HepG2 (cell line): ENCODE data around the gene STK24. TPM values are rescaled to one million over a fixed set of nuclear protein-coding genes. Genes with fewer than 3 reads are reported as not detected.

Source experiments
- ATAC-seq: fragments of 200-7000 bp; cut with Tn5 transposase; 3 replicates; pipeline ENCODE4 v1.9.1; 2020; ENCODE audit warnings: mild to moderate bottlenecking, moderate library complexity
- BruUV-seq: library from RNA; stranded (reverse); fragments of 400-500 nt; replicated peaks from 2 replicates; lab custom pipeline; 2021; lab: Mats Ljungman, UMichigan
- CTCF ChIA-PET: fragments of 300-600 bp; formaldehyde crosslinking; extraction: SDS; loops from one replicate; lab custom pipeline; 2021; ENCODE audit warnings: low total read pairs, inconsistent platforms, low intra/inter-chr PET ratio; lab: Yijun Ruan, JAX
- POLR2A ChIA-PET: fragments of 350-600 bp; sonication (Branson Sonifier 250); formaldehyde crosslinking; loops from one replicate; lab custom pipeline; 2020; ENCODE audit warnings: antibody characterized with exemption, inconsistent platforms; lab: Yijun Ruan, JAX
- DNase-seq: peaks from one replicate; pipeline ENCODE4 v3.0.0-alpha.2; 2015; ENCODE audit warnings: low spot score
- FAIRE-seq: peaks from 3 replicates; lab custom pipeline; 2011; peaks lifted over from hg19 to GRCh38; lab: Jason Lieb, UNC
- H2AFZ ChIP-seq: one replicate; pipeline ENCODE4 v1.6.1; 2011; ENCODE audit warnings: low read length, inconsistent platforms
- H3K27ac ChIP-seq: fragments of 300-600 bp; 3 replicates; pipeline ENCODE4 v1.8.0; 2011; ENCODE audit warnings: mixed run types, mild to moderate bottlenecking, mixed read lengths, low read length, inconsistent platforms; ENCODE audit not compliant: insufficient read depth; ENCODE audit errors: extremely low read length
- H3K27me3 ChIP-seq, 2 experiments: fragments of 200-600 bp in 1 of 2; 2 replicates in 1 of 2; 3 replicates in 1 of 2; pipeline versions ENCODE4 v1.6.0 to v1.8.0; 2011; ENCODE audit warnings: low read length in 2 of 2, mild to moderate bottlenecking in 2 of 2, moderate library complexity in 2 of 2, inconsistent platforms in 1 of 2; ENCODE audit not compliant: insufficient read depth in 2 of 2, control insufficient read depth in 1 of 2
- H3K36me3 ChIP-seq, 2 experiments: fragments of 200-600 bp in 1 of 2; replicated peaks in 1 of 2; 2 replicates in 1 of 2; 3 replicates in 1 of 2; pipeline versions ENCODE4 v1.5.1 to v1.8.0; 2011; ENCODE audit warnings: low read length in 2 of 2, inconsistent platforms in 1 of 2; ENCODE audit not compliant: insufficient read depth in 2 of 2, control insufficient read depth in 1 of 2
- H3K4me1 ChIP-seq: 2 replicates; pipeline ENCODE4 v1.5.1; 2012; ENCODE audit warnings: low read length, inconsistent platforms; ENCODE audit not compliant: insufficient read depth
- H3K4me2 ChIP-seq: 2 replicates; pipeline ENCODE4 v1.6.0; 2011; ENCODE audit warnings: low read depth, low read length, inconsistent platforms
- H3K4me3 ChIP-seq, 3 experiments: fragments of 200-600 bp in 1 of 3; sonication (generic), shearing (Covaris generic) in 1 of 3; replicated peaks in 1 of 3; 2 replicates each; pipeline ENCODE4 v1.5.1; 2011 to 2016; ENCODE audit warnings: low read length in 3 of 3, inconsistent platforms in 2 of 3, low read depth in 2 of 3, mild to moderate bottlenecking in 2 of 3, control low read depth in 1 of 3, mixed read lengths in 1 of 3; ENCODE audit not compliant: insufficient read depth in 1 of 3
- H3K79me2 ChIP-seq: one replicate; pipeline ENCODE4 v1.6.1; 2011; ENCODE audit warnings: low read length, inconsistent platforms; ENCODE audit not compliant: insufficient read depth
- H3K9ac ChIP-seq: 2 replicates; pipeline ENCODE4 v1.6.0; 2011; ENCODE audit warnings: mild to moderate bottlenecking, low read depth, low read length, inconsistent platforms; ENCODE audit not compliant: insufficient read depth
- H3K9me3 ChIP-seq: 2 replicates; pipeline ENCODE4 v1.5.1; 2012; ENCODE audit warnings: mild to moderate bottlenecking, low read length
- H4K20me1 ChIP-seq: 2 replicates; pipeline ENCODE4 v1.6.0; 2011; ENCODE audit warnings: inconsistent platforms, mild to moderate bottlenecking, low read length, moderate library complexity; ENCODE audit not compliant: insufficient read depth
- AGO2 ChIP-seq: fragments of 200-400 bp; formaldehyde crosslinking; optimal IDR thresholded peaks from 2 replicates; pipeline ENCODE3; 2017; ENCODE audit warnings: mild to moderate bottlenecking, low read depth, low read length, moderate library complexity
- AKAP8 ChIP-seq: sonication (generic); formaldehyde crosslinking; IDR thresholded peaks from 2 replicates; pipeline ENCODE4 v1.5.1; 2020; ENCODE audit warnings: mild to moderate bottlenecking, missing genetic modification reagents
- POLR2A ChIP-seq, 2 experiments: IDR thresholded peaks; 2 replicates each; pipeline ENCODE4 v1.6.1; 2011; ENCODE audit warnings: low read depth in 2 of 2, low read length in 2 of 2, mild to moderate bottlenecking in 1 of 2, moderate library complexity in 1 of 2; ENCODE audit not compliant: insufficient read depth in 1 of 2
- RBFOX2 ChIP-seq: fragments of 200-400 bp; formaldehyde crosslinking; IDR thresholded peaks from 2 replicates; pipeline ENCODE4 v1.6.1; 2017; ENCODE audit warnings: low read depth, mild to moderate bottlenecking, low read length
- RBM22 ChIP-seq: fragments of 200-400 bp; formaldehyde crosslinking; optimal IDR thresholded peaks from 2 replicates; pipeline ENCODE3; 2017; ENCODE audit warnings: mild to moderate bottlenecking, low read length, moderate library complexity
- SNAPC2 ChIP-seq: sonication (generic); formaldehyde crosslinking; IDR thresholded peaks from 2 replicates; pipeline ENCODE4 v1.8.1; 2022; ENCODE audit warnings: mild to moderate bottlenecking, missing genetic modification reagents
- ZBTB38 ChIP-seq: sonication (generic); formaldehyde crosslinking; IDR thresholded peaks from 2 replicates; pipeline ENCODE4 v1.5.1; 2020; ENCODE audit warnings: mild to moderate bottlenecking, missing genetic modification reagents
- ZFP37 ChIP-seq: sonication (generic); formaldehyde crosslinking; IDR thresholded peaks from 2 replicates; pipeline ENCODE4 v1.4.0; 2020; ENCODE audit warnings: missing genetic modification reagents, borderline replicate concordance
- ZNF138 ChIP-seq: sonication (generic); formaldehyde crosslinking; IDR thresholded peaks from 2 replicates; pipeline ENCODE4 v1.5.0; 2020; ENCODE audit warnings: mild to moderate bottlenecking, low read depth, missing genetic modification reagents
- ZNF160 ChIP-seq: sonication (generic); formaldehyde crosslinking; IDR thresholded peaks from 2 replicates; pipeline ENCODE4 v1.8.0; 2022; ENCODE audit warnings: mild to moderate bottlenecking, inconsistent platforms, missing genetic modification reagents
- ZNF615 ChIP-seq: sonication (generic); formaldehyde crosslinking; IDR thresholded peaks from 2 replicates; pipeline ENCODE4 v1.5.0; 2020; ENCODE audit warnings: mild to moderate bottlenecking, missing genetic modification reagents, borderline replicate concordance
- WGBS: methylation state at CpG from one replicate; pipeline ENCODE4 v1.1.6; 2017; ENCODE audit warnings: low lambda C conversion rate; 5-methylcytosine and 5-hydroxymethylcytosine counted together
- in situ Hi-C: cut with HindIII; loops from 2 replicates; pipeline ENCODE4 v1.10.0; 2017; ENCODE audit warnings: low pct_unique_long_range_greater_than_20kb; ENCODE audit not compliant: extremely low pct_ligation_motif_present
- intact Hi-C: fragments of 100-400 bp; cut with micrococcal nuclease; formaldehyde crosslinking; loops from one replicate; pipeline ENCODE4 v1.10.0; 2022; ENCODE audit not compliant: unreplicated experiment
- polyA plus RNA-seq, 8 experiments: library from polyadenylated mRNA; depleted of rRNA in 3 of 8; stranded (reverse) in 7 of 8; unstranded in 1 of 8; fragments of >200 nt; fragmentation: Illumina TruSeq in 4 of 8; extraction: Trizol in 4 of 8; gene quantifications; 2 replicates each; pipeline versions ENCODE4 v1.2.1 to v1.2.3, GENCODE V29; 2011 to 2016; ENCODE audit warnings: low read depth in 4 of 8, missing spikeins in 1 of 8, mixed read lengths in 1 of 8; ENCODE audit not compliant: insufficient read depth in 1 of 8
- total RNA-seq, 5 experiments: library from RNA; depleted of rRNA; stranded (reverse); fragments of >200 nt; fragmentation: Illumina TruSeq; extraction: Trizol; gene quantifications; 2 replicates each; pipeline ENCODE4 v1.2.3, GENCODE V29; 2016; ENCODE audit warnings: low read depth in 1 of 5

STK24 gene
- total and polyA plus RNA-seq, 2 of the 13 experiments (the other 11 are each of a cell fraction or from before 2014, with no cell fraction given), result 51.3 to 73.0 TPM

DNA sequence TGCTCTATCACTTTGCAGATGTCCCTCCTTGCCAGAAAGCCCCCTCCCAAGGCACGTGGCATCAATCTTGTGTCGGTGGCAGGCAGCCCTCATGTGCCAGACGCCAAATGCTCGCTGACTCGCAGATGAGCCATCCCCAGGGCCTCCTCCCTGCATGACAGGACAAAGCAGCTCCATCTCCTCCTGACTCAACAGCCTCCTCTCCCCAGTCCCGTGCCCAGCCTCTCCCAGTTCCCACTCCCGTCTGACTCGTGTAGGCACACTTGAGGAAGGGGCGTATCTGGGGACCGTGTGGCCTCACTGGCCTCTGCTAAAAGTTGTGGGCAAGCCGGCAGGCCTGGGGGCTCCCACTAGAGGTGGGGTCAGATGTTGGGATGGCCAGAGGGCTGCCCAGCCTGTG lies 133.6 kb downstream of the STK24 start:
- no peak overlapping the region for H3K27ac ChIP-seq
- POLR2A ChIA-PET, result no interaction called here
- no peak overlapping the region for H3K9ac ChIP-seq
- in situ Hi-C loops (loop anchor here (10.0 to 25.0 kb wide), 2 partner anchors 211 to 581 kb away; no protein-coding TSS in a partner anchor), intact Hi-C loops (no loop called here)
- H3K79me2 ChIP-seq, result no peaks in the 10 kb centered on the region
- FAIRE-seq (no peak), ATAC-seq (no peak), DNase-seq (no peak)
- H3K4me2 ChIP-seq, result no peak overlapping the region
- H4K20me1 ChIP-seq, result peaks cover 22% of the 10 kb centered on the region
- no peaks in the 10 kb centered on the region for H3K9me3 ChIP-seq
- peaks cover 49 to 80% of the 10 kb centered on the region in 2 experiments for H3K36me3 ChIP-seq
- WGBS, result 91% methylated on average over 7 of the region's 11 CpGs
- H3K4me1 ChIP-seq, result no peaks in the 10 kb centered on the region
- H2AFZ ChIP-seq, result no peak overlapping the region
- TF ChIP-seq SNAPC2 (CRISPR knock-in tag), result no peak
- TF ChIP-seq ZNF615 (CRISPR knock-in tag), result no peak
- 0 out of 2 replicates have a peak, but pooled peaks have one; percentile 52 for TF ChIP-seq AKAP8 (CRISPR knock-in tag)
- TF ChIP-seq ZFP37 (CRISPR knock-in tag), result no peak
- TF ChIP-seq ZNF138 (CRISPR knock-in tag), result no peak
- TF ChIP-seq RBFOX2, result no peak
- TF ChIP-seq RBM22, result peak; percentile 53
- peak in 1 of 2 experiments; percentile 47; a peak in 2 of 4 replicates for TF ChIP-seq POLR2A (IDR thresholded peaks at IDR 0.05; ENCODE audit: insufficient read depth in 1 of 2, low read depth in 2 of 2, low read length in 2 of 2)
- peak; percentile 93 for TF ChIP-seq AGO2
- no peak for TF ChIP-seq ZNF160 (CRISPR knock-in tag)
- TF ChIP-seq ZBTB38 (CRISPR knock-in tag), result peak; percentile 30; the same call in 1 of the 2 replicates
- no peaks in the 10 kb centered on the region for H3K27me3 ChIP-seq
- CTCF ChIA-PET, result no interaction called here
- no TSS peak for BruUV-seq
- H3K4me3 ChIP-seq, result no peak overlapping the region
